ENCODE results near the gene CCDC171. TPM values are rescaled to one million over a fixed set of nuclear protein-coding genes. Genes with fewer than 3 reads are reported as not detected.

Gene CCDC171
- total RNA-seq, 1 donor = 5.8 TPM

GRCh38 chr9:15999422-16000339 lies 446.8 kb downstream of the CCDC171 start:
- peak; percentile 81 for DNase-seq (ENCODE audit: insufficient read length, low spot score, missing footprints)
- peak overlapping the region; percentile 90 for H3K27ac ChIP-seq (ENCODE audit: low read depth, low read length)
- no peak for TF ChIP-seq CTCF (IDR thresholded peaks at IDR 0.05; ENCODE audit: extremely low read depth, low read depth, low read length)
- H4K20me1 ChIP-seq (ENCODE audit: insufficient read depth, low read length) = no peaks in the 10 kb centered on the region
- no peak overlapping the region for H3K4me3 ChIP-seq (ENCODE audit: insufficient read depth, low read length)
- H2AFZ ChIP-seq (ENCODE audit: low read length) = peak overlapping the region; percentile 11
- no peaks in the 10 kb centered on the region for H3K9me3 ChIP-seq (ENCODE audit: low read depth, low read length)
- H3K36me3 ChIP-seq (ENCODE audit: insufficient read depth, low read length) = no peaks in the 10 kb centered on the region
- H3K27me3 ChIP-seq (ENCODE audit: insufficient read depth, low read length) = no peaks in the 10 kb centered on the region
- peak overlapping the region; percentile 49 for H3K4me2 ChIP-seq (ENCODE audit: insufficient read depth, low read length)
- no peaks in the 10 kb centered on the region for H3K79me2 ChIP-seq (ENCODE audit: insufficient read depth, low read length)
- H3K4me1 ChIP-seq (ENCODE audit: insufficient read depth, low read length) = peaks cover 38% of the 10 kb centered on the region

- H3K79me2 ChIP-seq (ENCODE audit: insufficient read depth, low read length) = no peaks in the 10 kb centered on the region
- H3K36me3 ChIP-seq (ENCODE audit: insufficient read depth, low read length) = no peaks in the 10 kb centered on the region
- peak overlapping the region; percentile 90 for H3K27ac ChIP-seq (ENCODE audit: low read depth, low read length)
- H3K4me1 ChIP-seq (ENCODE audit: insufficient read depth, low read length) = peaks cover 38% of the 10 kb centered on the region
- no peaks in the 10 kb centered on the region for H3K27me3 ChIP-seq (ENCODE audit: insufficient read depth, low read length)
- H3K4me2 ChIP-seq (ENCODE audit: insufficient read depth, low read length) = no peak overlapping the region
- DNase-seq (ENCODE audit: insufficient read length, low spot score, missing footprints) = no peak
- no peak for TF ChIP-seq CTCF (IDR thresholded peaks at IDR 0.05; ENCODE audit: extremely low read depth, low read depth, low read length)
- no peak overlapping the region for H2AFZ ChIP-seq (ENCODE audit: low read length)
- no peaks in the 10 kb centered on the region for H3K9me3 ChIP-seq (ENCODE audit: low read depth, low read length)
- no peak overlapping the region for H3K4me3 ChIP-seq (ENCODE audit: insufficient read depth, low read length)
- H4K20me1 ChIP-seq (ENCODE audit: insufficient read depth, low read length) = no peaks in the 10 kb centered on the region
These were observed 448.0 kb downstream of the CCDC171 start for GRCh38 chr9:16000811-16001210.

GRCh38 chr9:16001856-16002255 lies 449.0 kb downstream of the CCDC171 start:
- H3K4me3 ChIP-seq (ENCODE audit: insufficient read depth, low read length) = no peak overlapping the region
- H3K27me3 ChIP-seq (ENCODE audit: insufficient read depth, low read length) = no peaks in the 10 kb centered on the region
- H2AFZ ChIP-seq (ENCODE audit: low read length) = no peak overlapping the region
- no peaks in the 10 kb centered on the region for H3K36me3 ChIP-seq (ENCODE audit: insufficient read depth, low read length)
- H3K27ac ChIP-seq (ENCODE audit: low read depth, low read length) = peak overlapping the region; percentile 52
- H3K79me2 ChIP-seq (ENCODE audit: insufficient read depth, low read length) = no peaks in the 10 kb centered on the region
- no peak overlapping the region for H3K4me2 ChIP-seq (ENCODE audit: insufficient read depth, low read length)
- H4K20me1 ChIP-seq (ENCODE audit: insufficient read depth, low read length) = no peaks in the 10 kb centered on the region
- H3K4me1 ChIP-seq (ENCODE audit: insufficient read depth, low read length) = peaks cover 38% of the 10 kb centered on the region
- no peak for DNase-seq (ENCODE audit: insufficient read length, low spot score, missing footprints)
- no peaks in the 10 kb centered on the region for H3K9me3 ChIP-seq (ENCODE audit: low read depth, low read length)
- TF ChIP-seq CTCF (IDR thresholded peaks at IDR 0.05; ENCODE audit: extremely low read depth, low read depth, low read length) = no peak

- no peaks in the 10 kb centered on the region for H3K79me2 ChIP-seq (ENCODE audit: insufficient read depth, low read length)
- H3K4me2 ChIP-seq (ENCODE audit: insufficient read depth, low read length) = no peak overlapping the region
- no peaks in the 10 kb centered on the region for H3K27me3 ChIP-seq (ENCODE audit: insufficient read depth, low read length)
- H3K4me1 ChIP-seq (ENCODE audit: insufficient read depth, low read length) = peaks cover 38% of the 10 kb centered on the region
- H3K9me3 ChIP-seq (ENCODE audit: low read depth, low read length) = no peaks in the 10 kb centered on the region
- no peaks in the 10 kb centered on the region for H4K20me1 ChIP-seq (ENCODE audit: insufficient read depth, low read length)
- H3K36me3 ChIP-seq (ENCODE audit: insufficient read depth, low read length) = no peaks in the 10 kb centered on the region
- no peak for DNase-seq (ENCODE audit: insufficient read length, low spot score, missing footprints)
- H3K4me3 ChIP-seq (ENCODE audit: insufficient read depth, low read length) = no peak overlapping the region
- H2AFZ ChIP-seq (ENCODE audit: low read length) = peak overlapping the region; percentile 48
- H3K27ac ChIP-seq (ENCODE audit: low read depth, low read length) = peak overlapping the region; percentile 52
- TF ChIP-seq CTCF (IDR thresholded peaks at IDR 0.05; ENCODE audit: extremely low read depth, low read depth, low read length) = no peak
These were observed 450.0 kb downstream of the CCDC171 start for GRCh38 chr9:16002816-16003215.

All from osteoblast (primary cell).